Progenitor cell of endocrine pancreas (in vitro differentiated cells): ENCODE results near the gene C16orf89. TPM values are rescaled to one million over a fixed set of nuclear protein-coding genes. Genes with fewer than 3 reads are reported as not detected.
A peak's percentile ranks its signal among the peaks of the same experiment; 100 is the strongest.
"Not testable (repeated sequence)": the region's sequence is repeated elsewhere in the genome, so short reads cannot be mapped to it uniquely, and the experiment has no call there.

Experiments
- DNase-seq: peaks from one replicate; pipeline ENCODE4 v3.0.0; 2021; ENCODE audit warnings: low spot score; ENCODE audit not compliant: unreplicated experiment
- H3K27ac Mint-ChIP-seq: 2 replicates; pipeline ENCODE4 v1.8.0; 2021; ENCODE audit warnings: mild to moderate bottlenecking, moderate library complexity, mixed read lengths
- H3K27me3 Mint-ChIP-seq: 2 replicates; pipeline ENCODE4 v1.8.0; 2021; ENCODE audit warnings: mixed read lengths
- H3K36me3 Mint-ChIP-seq: 2 replicates; pipeline ENCODE4 v1.8.0; 2022; ENCODE audit warnings: mixed read lengths; ENCODE audit not compliant: insufficient read depth
- H3K4me1 Mint-ChIP-seq: 2 replicates; pipeline ENCODE4 v1.8.0; 2021; ENCODE audit warnings: low read depth, mixed read lengths
- H3K4me3 Mint-ChIP-seq: 2 replicates; pipeline ENCODE4 v1.8.0; 2021; ENCODE audit warnings: low read depth, mild to moderate bottlenecking, moderate library complexity, mixed read lengths
- H3K9me3 Mint-ChIP-seq: 2 replicates; pipeline ENCODE4 v1.8.0; 2021; ENCODE audit warnings: low read depth, mixed read lengths
- CTCF ChIP-seq: fragments of 200-600 bp; sonication (generic); IDR thresholded peaks from one replicate; pipeline ENCODE4 v1.5.0; 2021; ENCODE audit warnings: antibody characterized with exemption, mild to moderate bottlenecking; ENCODE audit not compliant: unreplicated experiment
- long read RNA-seq: library from polyadenylated mRNA; unstranded; transcript quantifications from one replicate; pipeline ENCODE4 v2.0.0, GENCODE V29; 2020
- total RNA-seq: library from RNA; stranded (reverse); gene quantifications from 2 replicates; pipeline ENCODE4 v1.2.1, GENCODE V29; 2021

C16orf89 gene
- not detected in 2 replicates for total RNA-seq
- long read RNA-seq = 0 reads

GRCh38 chr16:5065813-5066212 lies at the start of gene C16orf89:
C16orf89 (minus strand) TSS chr16:5065956; CDS start chr16:5065908, 48 bp downstream.
- H3K27ac Mint-ChIP-seq = no peak within 1 kb of the TSS
- no peaks in the 10 kb centered on the region for H3K4me1 Mint-ChIP-seq
- no peaks in the 10 kb centered on the region for H3K9me3 Mint-ChIP-seq
- no peak within 1 kb of the TSS for H3K4me3 Mint-ChIP-seq
- H3K36me3 Mint-ChIP-seq = no peaks in the 10 kb centered on the region
- DNase-seq = no peak
- peaks cover 12% of the 10 kb centered on the region for H3K27me3 Mint-ChIP-seq
- no peak for TF ChIP-seq CTCF

GRCh38 chr16:5110933-5111332 lies 45.2 kb upstream of the C16orf89 start:
- not testable (repeated sequence) for H3K4me1 Mint-ChIP-seq, H3K27me3 Mint-ChIP-seq, H3K9me3 Mint-ChIP-seq, DNase-seq, H3K36me3 Mint-ChIP-seq, H3K4me3 Mint-ChIP-seq, H3K27ac Mint-ChIP-seq

GRCh38 chr16:5108505-5109158 lies 42.9 kb upstream of the C16orf89 start:
- DNase-seq = no peak
- Mint-ChIP-seq H3K27ac (no peak overlapping the region), H3K4me1 (peaks cover 1% of the 10 kb centered on the region), H3K9me3 (peaks cover 4% of the 10 kb centered on the region), H3K4me3 (no peak overlapping the region), H3K36me3 (no peaks in the 10 kb centered on the region), H3K27me3 (no peaks in the 10 kb centered on the region)
- TF ChIP-seq CTCF = no peak

DNA sequence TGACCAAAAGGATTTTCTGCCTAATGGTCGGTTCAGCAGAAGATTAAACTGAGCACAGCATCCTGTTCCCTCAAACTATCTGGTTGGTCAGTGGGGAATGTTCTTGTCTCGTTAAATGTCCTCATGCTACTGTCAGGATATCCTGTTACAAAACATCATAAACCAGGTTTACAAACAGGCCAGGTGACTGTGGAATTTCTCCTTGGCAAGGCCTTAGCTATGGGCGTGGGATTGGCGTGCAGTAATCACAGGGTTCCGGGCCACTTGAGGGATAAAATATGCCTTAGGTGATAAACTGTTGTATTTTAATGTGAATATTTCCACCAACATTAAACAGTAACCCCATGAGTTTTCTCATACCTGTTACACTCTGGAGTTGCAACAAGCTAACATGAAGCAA lies 39.3 kb upstream of the C16orf89 start:
- not testable (repeated sequence) for H3K36me3 Mint-ChIP-seq, H3K9me3 Mint-ChIP-seq, H3K4me3 Mint-ChIP-seq, DNase-seq, H3K27ac Mint-ChIP-seq, H3K27me3 Mint-ChIP-seq, H3K4me1 Mint-ChIP-seq

DNA sequence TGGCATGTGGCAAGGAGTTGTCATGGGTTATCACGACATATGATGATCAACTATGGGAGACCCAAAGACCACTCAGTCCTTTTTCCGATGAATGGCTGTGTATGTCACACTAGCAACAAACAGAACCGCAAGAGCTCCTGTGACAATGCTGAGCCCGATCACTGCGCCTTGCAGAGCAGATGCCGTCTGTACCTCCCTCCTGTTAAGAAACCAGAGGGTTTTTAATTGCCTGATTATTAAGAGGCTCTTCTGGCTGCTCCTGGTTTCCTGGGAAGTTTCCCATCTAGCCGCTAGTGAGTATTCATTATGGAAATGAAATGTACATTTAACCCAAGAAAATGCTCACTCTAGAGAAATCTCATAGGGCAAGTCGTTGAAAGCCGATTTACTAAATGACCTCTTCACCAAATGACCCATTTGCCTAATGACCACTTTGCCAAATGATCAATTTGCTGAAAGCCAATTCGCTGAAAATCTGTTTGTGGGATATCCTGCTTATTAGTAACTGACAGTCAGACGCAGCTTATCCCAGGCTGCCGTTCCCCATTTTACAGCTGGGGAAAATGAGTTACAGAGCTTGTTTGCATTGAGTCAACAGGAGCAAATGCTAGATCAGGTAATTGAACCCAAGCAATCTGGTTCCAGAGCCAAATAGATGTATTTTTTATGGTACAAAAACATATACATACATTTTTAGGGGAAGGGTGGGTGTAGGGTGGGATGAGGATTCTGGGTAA lies 37.7 kb upstream of the C16orf89 start:
- not testable (repeated sequence) for H3K27ac Mint-ChIP-seq, DNase-seq, H3K9me3 Mint-ChIP-seq, H3K27me3 Mint-ChIP-seq, H3K4me1 Mint-ChIP-seq, H3K36me3 Mint-ChIP-seq, H3K4me3 Mint-ChIP-seq

DNA sequence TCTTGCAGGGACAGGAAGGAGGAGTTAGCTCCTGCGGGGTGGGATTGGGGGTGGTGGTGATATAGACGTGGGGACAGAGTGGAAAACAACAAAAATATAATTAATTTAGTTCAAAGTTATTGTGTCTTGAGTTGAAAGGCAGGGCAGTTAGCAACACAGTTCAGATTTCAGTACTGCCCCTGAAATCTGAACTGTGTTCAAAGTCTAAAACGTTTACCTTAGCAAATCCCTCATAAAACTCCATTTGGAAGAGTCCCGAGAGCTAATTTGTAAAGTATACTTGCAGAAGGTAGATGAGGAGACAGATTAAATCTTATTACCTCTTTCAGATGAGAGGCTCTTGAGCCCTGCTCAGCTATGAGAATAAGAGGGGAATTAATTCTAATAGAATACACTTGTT lies 33.4 kb upstream of the C16orf89 start:
- not testable (repeated sequence) for H3K27me3 Mint-ChIP-seq, H3K36me3 Mint-ChIP-seq, DNase-seq, H3K9me3 Mint-ChIP-seq, H3K4me1 Mint-ChIP-seq
- peak overlapping the region; percentile 84 for H3K4me3 Mint-ChIP-seq
- peak overlapping the region; percentile 88 for H3K27ac Mint-ChIP-seq

GRCh38 chr16:5098221-5099159 lies 32.7 kb upstream of the C16orf89 start:
- not testable (repeated sequence) for H3K36me3 Mint-ChIP-seq, H3K9me3 Mint-ChIP-seq
- peak; percentile 83 for DNase-seq

GRCh38 chr16:5097470-5098220 lies 31.9 kb upstream of the C16orf89 start, which contains the start of gene EEF2KMT:
EEF2KMT (minus strand) TSS chr16:5097795; CDS start chr16:5097739, 56 bp downstream.
- H3K4me3 Mint-ChIP-seq = peak within 1 kb of the TSS; percentile 87
- H3K4me1 Mint-ChIP-seq, H3K36me3 Mint-ChIP-seq, H3K9me3 Mint-ChIP-seq, H3K27me3 Mint-ChIP-seq: not testable (repeated sequence)
- peak within 1 kb of the TSS; percentile 96 for H3K27ac Mint-ChIP-seq
- peak; percentile 97 for DNase-seq

More at GRCh38 chr16:5098221-5099159, 32.7 kb upstream of the C16orf89 start:
- not testable (repeated sequence) for H3K4me1 Mint-ChIP-seq, H3K27me3 Mint-ChIP-seq
- Mint-ChIP-seq H3K4me3 (peak overlapping the region; percentile 87), H3K27ac (peak overlapping the region; percentile 96)

DNA sequence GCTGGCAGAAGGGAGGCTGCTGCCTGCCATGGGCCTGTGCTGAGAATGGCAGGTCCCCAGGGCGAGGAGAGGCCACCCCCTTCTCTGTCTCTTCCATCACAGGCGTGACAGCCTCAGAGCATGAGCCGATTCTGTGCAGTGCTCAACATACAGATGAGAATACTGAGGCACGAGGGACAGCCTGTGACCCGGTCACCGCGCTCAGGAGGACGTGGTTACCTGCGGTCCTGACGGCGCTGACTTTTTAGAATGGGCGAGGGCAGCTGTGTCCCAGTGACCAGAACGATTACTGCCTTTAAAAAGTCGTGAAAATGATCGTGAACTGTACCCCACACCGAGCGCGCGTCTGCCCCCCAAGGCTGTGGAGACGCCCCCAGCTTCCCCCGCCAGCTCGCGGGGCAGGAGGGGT lies 31.3 kb upstream of the C16orf89 start:
- H3K27me3 Mint-ChIP-seq, H3K36me3 Mint-ChIP-seq, DNase-seq, H3K9me3 Mint-ChIP-seq: not testable (repeated sequence)
- Mint-ChIP-seq H3K27ac (peak overlapping the region; percentile 80), H3K4me3 (peak overlapping the region; percentile 87), H3K4me1 (peaks cover 13% of the 10 kb centered on the region)
